Panc1 (cell line): ENCODE data around the gene NR1I2. TPM values are rescaled to one million over a fixed set of nuclear protein-coding genes. Genes with fewer than 3 reads are reported as not detected.

Experiments
- ATAC-seq: fragments of 200-7000 bp; cut with Tn5 transposase; 2 replicates; pipeline ENCODE4 v1.9.1; 2020; ENCODE audit warnings: mild to moderate bottlenecking, moderate library complexity
- BruUV-seq: library from RNA; stranded (reverse); fragments of 400-500 nt; replicated peaks from 2 replicates; lab custom pipeline; 2021; lab: Mats Ljungman, UMichigan
- CTCF ChIA-PET: fragments of 300-600 bp; sonication (Branson Sonifier 250); formaldehyde crosslinking; loops from one replicate; lab custom pipeline; 2022; ENCODE audit warnings: antibody characterized with exemption; lab: Charles Lee
- POLR2A ChIA-PET: fragments of 300-600 bp; sonication (Branson Sonifier 250); formaldehyde crosslinking; loops from one replicate; lab custom pipeline; 2022; ENCODE audit warnings: antibody characterized with exemption; lab: Charles Lee
- DNase-seq: peaks from one replicate; pipeline ENCODE4 v3.0.0-alpha.2; 2010; ENCODE audit warnings: low read depth, low spot score
- H3K27ac ChIP-seq: 2 replicates; pipeline ENCODE4 v1.5.1; 2011; ENCODE audit warnings: mild to moderate bottlenecking, low read length, inconsistent platforms
- H3K27me3 ChIP-seq: fragments of 200-500 bp; sonication (Bioruptor generic); 2 replicates; pipeline ENCODE4 v1.6.0; 2014; ENCODE audit warnings: low read length, inconsistent platforms; ENCODE audit not compliant: control insufficient read depth, insufficient read depth
- H3K36me3 ChIP-seq: fragments of 200-500 bp; sonication (Bioruptor generic); 2 replicates; pipeline ENCODE4 v1.5.1; 2014; ENCODE audit warnings: inconsistent platforms, mild to moderate bottlenecking, low read length, moderate library complexity; ENCODE audit not compliant: control insufficient read depth, insufficient read depth
- H3K4me1 ChIP-seq: 2 replicates; pipeline ENCODE4 v1.5.1; 2011; ENCODE audit warnings: inconsistent platforms, mild to moderate bottlenecking, low read length, moderate library complexity; ENCODE audit not compliant: control insufficient read depth, insufficient read depth
- H3K4me3 ChIP-seq, 2 experiments: 2 replicates each; pipeline ENCODE4 v1.5.1; 2011 to 2012; ENCODE audit warnings: low read depth in 2 of 2, low read length in 2 of 2, mild to moderate bottlenecking in 2 of 2, inconsistent platforms in 1 of 2, moderate library complexity in 1 of 2
- H3K9me3 ChIP-seq: fragments of 200-500 bp; sonication (Bioruptor generic); 2 replicates; pipeline ENCODE4 v1.5.1; 2014; ENCODE audit warnings: low read depth, mild to moderate bottlenecking, inconsistent platforms, low read length, moderate library complexity; ENCODE audit not compliant: control insufficient read depth, insufficient read depth
- POLR2AphosphoS5 ChIP-seq: IDR thresholded peaks from 2 replicates; pipeline ENCODE4 v1.6.1; 2012; ENCODE audit warnings: mild to moderate bottlenecking, low read depth, low read length, moderate library complexity
- REST ChIP-seq, 2 experiments: IDR thresholded peaks; 2 replicates each; pipeline ENCODE4 v1.6.1; 2011 to 2012; ENCODE audit warnings: low read depth in 2 of 2, control low read depth in 1 of 2, low read length in 1 of 2, mild to moderate bottlenecking in 1 of 2, moderate library complexity in 1 of 2; ENCODE audit not compliant: insufficient read depth in 1 of 2
- SIN3A ChIP-seq: IDR thresholded peaks from 2 replicates; pipeline ENCODE4 v1.6.1; 2012; ENCODE audit warnings: low read depth, mild to moderate bottlenecking, low read length, moderate library complexity, borderline replicate concordance; ENCODE audit not compliant: insufficient read depth
- TCF7L2 ChIP-seq: IDR thresholded peaks from 2 replicates; pipeline ENCODE4 v1.6.1; 2011; ENCODE audit warnings: mild to moderate bottlenecking, low read depth, low read length, inconsistent platforms
- in situ Hi-C: cut with HindIII; loops from 2 replicates; pipeline ENCODE4 v1.10.0; 2016; ENCODE audit warnings: low sequenced_read_pairs, low pct_unique_long_range_greater_than_20kb
- intact Hi-C: fragments of 100-400 bp; cut with micrococcal nuclease; formaldehyde crosslinking; loops from one replicate; pipeline ENCODE4 v1.10.0; 2022; ENCODE audit not compliant: unreplicated experiment
- total RNA-seq: library from RNA; stranded (reverse); gene quantifications from one replicate; pipeline ENCODE4 v1.2.1, GENCODE V29; 2021; ENCODE audit not compliant: unreplicated experiment
- TF ChIP-seq, protein P1 (sequence below): fragments of 450-650 bp; IDR thresholded peaks from 2 replicates; pipeline ENCODE4 v1.5.1; 2017; ENCODE audit warnings: mild to moderate bottlenecking

The NR1I2 gene
- total RNA-seq, 1 experiment from 2014 or later, result not detected

GRCh38 chr3:119778811-119779210, 3.1 kb upstream of the NR1I2 start:
- CTCF ChIA-PET, result no interaction called here
- no peak for TF ChIP-seq POLR2AphosphoS5
- no peak for TF ChIP-seq SIN3A
- TF ChIP-seq REST (IDR thresholded peaks at IDR 0.05; ENCODE audit: insufficient read depth in 1 of 2, low read depth in 2 of 2, low read length in 1 of 2), result no peak
- TF ChIP-seq TCF7L2, result no peak
- TF ChIP-seq, protein P1, sequence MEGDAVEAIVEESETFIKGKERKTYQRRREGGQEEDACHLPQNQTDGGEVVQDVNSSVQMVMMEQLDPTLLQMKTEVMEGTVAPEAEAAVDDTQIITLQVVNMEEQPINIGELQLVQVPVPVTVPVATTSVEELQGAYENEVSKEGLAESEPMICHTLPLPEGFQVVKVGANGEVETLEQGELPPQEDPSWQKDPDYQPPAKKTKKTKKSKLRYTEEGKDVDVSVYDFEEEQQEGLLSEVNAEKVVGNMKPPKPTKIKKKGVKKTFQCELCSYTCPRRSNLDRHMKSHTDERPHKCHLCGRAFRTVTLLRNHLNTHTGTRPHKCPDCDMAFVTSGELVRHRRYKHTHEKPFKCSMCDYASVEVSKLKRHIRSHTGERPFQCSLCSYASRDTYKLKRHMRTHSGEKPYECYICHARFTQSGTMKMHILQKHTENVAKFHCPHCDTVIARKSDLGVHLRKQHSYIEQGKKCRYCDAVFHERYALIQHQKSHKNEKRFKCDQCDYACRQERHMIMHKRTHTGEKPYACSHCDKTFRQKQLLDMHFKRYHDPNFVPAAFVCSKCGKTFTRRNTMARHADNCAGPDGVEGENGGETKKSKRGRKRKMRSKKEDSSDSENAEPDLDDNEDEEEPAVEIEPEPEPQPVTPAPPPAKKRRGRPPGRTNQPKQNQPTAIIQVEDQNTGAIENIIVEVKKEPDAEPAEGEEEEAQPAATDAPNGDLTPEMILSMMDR, result no peak
- no peak for DNase-seq

GRCh38 chr3:119779731-119780383, 2.0 kb upstream of the NR1I2 start:
- in situ Hi-C loops (no loop called here), intact Hi-C loops (no loop called here)
- ATAC-seq (no peak), DNase-seq (no peak)
- Histone ChIP-seq H3K27ac (no peak overlapping the region), H3K36me3 (no peaks in the 10 kb centered on the region), H3K4me3 (no peak overlapping the region), H3K4me1 (no peaks in the 10 kb centered on the region), H3K27me3 (no peaks in the 10 kb centered on the region), H3K9me3 (no peaks in the 10 kb centered on the region)
- ChIA-PET CTCF (interaction anchor here (0.7 kb wide), 1 partner anchor 1976 kb away, joined by 6 read pairs; no protein-coding TSS in a partner anchor), POLR2A (no interaction called here)
- TF ChIP-seq REST (IDR thresholded peaks at IDR 0.05; ENCODE audit: insufficient read depth in 1 of 2, low read depth in 2 of 2, low read length in 1 of 2) (no peak), TCF7L2 (no peak), SIN3A (no peak), POLR2AphosphoS5 (no peak)
- TF ChIP-seq, protein P1, result no peak
- BruUV-seq, result no TSS peak

More at GRCh38 chr3:119778811-119779210, 3.1 kb upstream of the NR1I2 start:
- Histone ChIP-seq H3K27ac (no peak overlapping the region), H3K4me1 (no peaks in the 10 kb centered on the region), H3K27me3 (peaks cover 2% of the 10 kb centered on the region; the same call in 1 of the 2 replicates), H3K36me3 (no peaks in the 10 kb centered on the region), H3K9me3 (no peaks in the 10 kb centered on the region), H3K4me3 (no peak overlapping the region)
- in situ Hi-C loops (no loop called here), intact Hi-C loops (no loop called here)
- no peak for ATAC-seq
- BruUV-seq, result no TSS peak
- POLR2A ChIA-PET, result no interaction called here
